ENCODE measurements around the gene CGB8.

DNA sequence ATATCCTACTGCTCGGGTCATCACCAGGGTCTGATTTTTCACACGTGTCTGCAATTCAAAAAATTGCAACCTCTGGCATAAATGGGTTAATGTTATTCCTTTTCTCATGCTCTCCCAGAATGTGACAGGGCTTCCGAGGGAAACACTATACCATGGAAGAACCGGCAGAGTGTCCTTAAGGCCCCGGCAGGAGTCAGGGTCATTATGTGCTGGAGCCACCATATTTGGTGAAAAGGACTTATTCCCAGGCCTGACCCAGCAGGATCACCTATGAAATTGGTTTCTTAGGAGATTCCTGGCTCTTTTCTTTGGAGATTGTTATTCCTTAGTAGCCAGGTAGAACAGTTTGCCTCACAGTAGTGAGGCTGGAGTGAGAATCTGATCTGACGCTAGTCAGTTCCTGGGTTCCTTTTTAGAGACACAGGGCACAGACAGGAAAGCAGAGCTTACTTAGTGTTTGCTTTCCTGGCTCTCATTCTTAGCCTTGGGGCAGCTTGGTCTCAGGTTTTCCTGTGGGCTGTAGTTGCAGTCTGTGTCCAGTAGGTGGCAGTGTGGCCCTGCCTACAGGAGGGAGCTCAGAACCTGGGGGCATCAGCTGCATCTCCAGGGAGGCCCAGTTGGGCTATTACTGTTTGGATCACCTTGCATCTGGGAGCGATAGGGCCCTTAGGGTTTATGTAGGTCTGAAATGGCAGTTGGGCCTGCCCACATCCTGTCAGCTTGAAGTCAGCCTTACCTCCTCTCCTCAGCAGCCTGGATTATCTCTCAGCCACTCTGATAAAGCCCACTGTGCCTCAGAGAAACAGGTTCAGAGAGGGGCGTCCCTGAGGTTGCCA, 48.8 kb upstream of the CGB8 start:
- TF ChIP-seq CTCF (IDR thresholded peaks at IDR 0.05; ENCODE audit: low read depth, low read length, missing input control) (peak; percentile 99), RAD21 (IDR thresholded peaks at IDR 0.05) (peak; percentile 93 to 95), REST (IDR thresholded peaks at IDR 0.05) (no peak), ZBTB33 (IDR thresholded peaks at IDR 0.05) (no peak), NR2F2 (IDR thresholded peaks at IDR 0.05) (no peak), TAF1 (conservative IDR thresholded peaks at IDR 0.05) (no peak), HNF4A (conservative IDR thresholded peaks at IDR 0.05) (no peak), YY1 (IDR thresholded peaks at IDR 0.05) (no peak), JUND (IDR thresholded peaks at IDR 0.05) (no peak), GABPA (IDR thresholded peaks at IDR 0.05 in 1 of 2, conservative IDR thresholded peaks at IDR 0.05 in 1 of 2) (no peak), EGR1 (IDR thresholded peaks at IDR 0.05; ENCODE audit: low read depth in 2 of 2) (no peak), RXRA (IDR thresholded peaks at IDR 0.05) (peak in 1 of 2 donors; percentile 11), SP1 (IDR thresholded peaks at IDR 0.05) (no peak)
- TF ChIP-seq, protein P1, sequence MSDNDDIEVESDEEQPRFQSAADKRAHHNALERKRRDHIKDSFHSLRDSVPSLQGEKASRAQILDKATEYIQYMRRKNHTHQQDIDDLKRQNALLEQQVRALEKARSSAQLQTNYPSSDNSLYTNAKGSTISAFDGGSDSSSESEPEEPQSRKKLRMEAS (IDR thresholded peaks at IDR 0.05), result no peak

Data from liver (tissue), 3 donors.